Posterior cingulate gyrus (tissue), 11 donors: Measurements from ENCODE around the gene TICRR.
"Not testable (repeated sequence)": the region's sequence is repeated elsewhere in the genome, so short reads cannot be mapped to it uniquely, and the experiment has no call there.

Experiments used
- DNase-seq, 10 donors: peaks; one replicate each; pipeline versions ENCODE4 v3.0.0 to v3.0.0-alpha.2; 2020 to 2021; ENCODE audit warnings: mixed read lengths in 3 of 10
- intact Hi-C: fragments of 100-400 bp; cut with DNase I; formaldehyde crosslinking; loops from one replicate; pipeline ENCODE4 v1.15.1; 2023

The TICRR gene

GRCh38 chr15:89575146-89575655, at the start of gene TICRR:
Gene TICRR, plus strand, starts transcription at chr15:89575469. Its CDS starts 118 bp downstream, at chr15:89575587.
- intact Hi-C loops: no loop called here
- peak; percentile 81 to 98 (median 90) for DNase-seq

GRCh38 chr15:89526181-89526580, 49.1 kb upstream of the TICRR start:
- no peak for DNase-seq
- intact Hi-C loops: no loop called here

DNA sequence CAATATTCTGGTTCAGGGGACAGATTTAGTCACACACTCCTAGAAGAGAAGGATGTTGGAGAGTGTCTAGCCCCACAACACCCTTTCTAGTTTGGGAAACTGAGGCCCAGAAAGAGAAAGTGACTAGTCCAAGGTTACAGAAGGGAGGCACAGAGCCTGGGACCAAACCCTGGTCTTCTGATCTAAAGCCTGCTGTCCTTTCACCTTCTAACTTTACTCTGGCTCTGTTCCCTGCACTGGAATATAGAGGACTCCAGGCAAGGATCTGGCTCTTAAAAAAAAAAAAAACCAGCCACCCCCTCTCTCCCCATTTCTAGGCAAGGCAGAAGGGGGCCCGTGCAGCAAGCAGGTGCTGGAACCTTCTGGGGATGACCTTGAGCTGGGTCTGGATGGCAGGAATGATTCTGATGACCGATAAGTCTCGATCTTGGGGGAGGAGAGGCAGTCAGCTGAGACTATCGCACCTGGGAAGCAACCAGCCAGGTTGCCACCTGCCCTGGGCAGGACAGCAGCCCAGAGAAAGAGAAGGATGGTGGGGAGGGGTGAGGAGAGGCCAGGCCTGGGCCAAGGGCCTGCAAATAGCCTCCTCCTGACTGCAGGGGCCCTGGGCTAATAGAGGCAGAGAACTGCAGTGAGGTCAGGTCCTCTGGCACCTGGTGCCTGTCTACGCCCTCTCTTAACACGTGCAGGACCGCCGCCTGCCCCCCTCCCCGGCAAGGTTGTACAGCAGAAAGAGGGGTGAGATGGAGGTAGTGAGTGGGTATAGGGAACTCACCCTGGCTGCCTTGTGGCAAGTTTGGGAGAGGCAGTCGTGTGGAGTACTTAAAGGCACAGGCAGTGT, 48.4 kb upstream of the TICRR start:
- intact Hi-C loops: no loop called here
- no peak for DNase-seq

GRCh38 chr15:89528757-89529352, 46.4 kb upstream of the TICRR start:
- intact Hi-C loops: no loop called here
- DNase-seq: no peak

DNA sequence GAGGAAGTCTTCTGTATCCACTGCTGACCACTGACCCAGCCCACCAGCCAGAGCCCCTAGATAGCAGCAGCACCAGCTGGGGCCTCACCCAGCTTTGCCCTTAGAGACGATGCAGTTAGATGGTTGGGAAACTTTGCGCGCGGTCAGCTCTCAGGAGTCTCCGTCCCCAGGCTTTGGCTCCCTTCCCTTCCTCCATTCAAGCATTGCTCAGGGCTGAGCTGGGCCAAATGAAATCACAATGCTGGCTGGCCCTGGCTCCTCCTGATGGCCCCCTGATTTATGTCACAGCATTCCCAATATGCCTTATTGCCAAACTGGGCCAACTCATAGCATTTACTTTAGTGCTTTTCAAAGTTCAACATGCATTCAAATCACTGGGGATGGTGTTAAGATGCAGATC, 44.3 kb upstream of the TICRR start:
- DNase-seq: no peak
- intact Hi-C loops: no loop called here

DNA sequence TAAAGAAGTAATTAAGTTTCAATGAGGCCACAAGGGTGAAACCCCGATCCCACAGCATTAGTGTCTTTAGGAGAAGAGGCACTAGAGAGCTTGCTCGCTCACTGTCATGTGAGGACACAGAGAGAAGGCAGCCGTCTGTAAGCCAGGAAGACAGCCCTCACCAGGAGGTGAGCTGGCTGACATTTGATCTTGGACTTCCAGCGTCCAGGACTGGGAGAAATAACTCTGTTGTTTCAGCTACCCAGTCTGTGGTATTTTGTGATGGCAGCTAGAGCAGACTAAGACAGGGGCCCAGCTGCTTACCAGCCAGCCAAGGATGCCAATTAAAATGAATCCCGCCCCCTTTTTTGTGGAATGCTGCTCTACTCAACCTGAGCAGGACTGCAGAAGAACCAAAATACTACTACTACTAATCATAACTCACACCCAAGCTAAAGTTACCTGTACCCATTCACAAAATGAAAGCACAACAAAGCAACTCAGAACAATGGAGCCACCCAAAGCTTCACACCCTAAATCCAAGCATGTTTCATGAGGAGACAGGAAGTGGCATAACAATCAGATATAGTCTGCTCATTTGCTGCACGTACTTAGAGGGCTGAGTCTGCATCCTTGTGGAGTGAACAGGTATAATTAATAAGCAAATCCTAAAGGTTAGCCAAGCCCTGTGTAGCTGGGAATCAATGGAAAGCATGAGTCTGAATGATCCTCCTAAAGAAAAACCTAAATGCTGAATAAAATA, 43.3 kb upstream of the TICRR start:
- intact Hi-C loops: no loop called here

DNA sequence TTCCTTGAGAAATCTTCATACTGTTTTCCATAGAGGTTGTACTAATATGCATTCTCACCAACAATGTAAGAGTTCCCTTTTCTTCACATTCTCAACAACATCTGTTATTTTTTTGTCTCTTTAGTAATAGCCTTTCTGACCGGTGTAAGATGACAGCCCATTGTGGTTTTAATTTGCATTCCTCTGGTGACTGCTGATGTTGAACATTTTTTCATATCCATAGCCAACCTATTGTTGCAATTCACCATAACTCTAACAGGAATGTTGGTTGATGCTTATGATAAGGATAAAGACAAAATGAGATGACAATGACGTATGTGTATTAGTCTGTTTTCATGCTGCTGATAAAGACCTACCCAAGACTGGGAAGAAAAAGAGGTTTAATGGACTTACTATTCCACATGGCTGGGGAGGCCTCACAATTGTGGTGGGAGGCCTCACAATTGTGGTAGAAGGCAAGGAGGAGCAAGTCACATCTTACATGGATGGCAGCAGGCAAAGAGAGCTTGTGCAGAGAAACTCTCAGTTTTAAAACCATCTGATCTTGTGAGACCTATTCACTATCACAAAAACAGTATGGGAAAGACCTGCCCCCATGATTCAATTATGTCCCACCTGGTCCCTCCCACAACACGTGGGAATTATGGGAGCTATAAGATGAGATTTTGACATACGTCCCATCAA, 41.3 kb upstream of the TICRR start:
- DNase-seq: no peak

More for the DNA sequence above, 43.3 kb upstream of the TICRR start:
- no peak for DNase-seq

DNA sequence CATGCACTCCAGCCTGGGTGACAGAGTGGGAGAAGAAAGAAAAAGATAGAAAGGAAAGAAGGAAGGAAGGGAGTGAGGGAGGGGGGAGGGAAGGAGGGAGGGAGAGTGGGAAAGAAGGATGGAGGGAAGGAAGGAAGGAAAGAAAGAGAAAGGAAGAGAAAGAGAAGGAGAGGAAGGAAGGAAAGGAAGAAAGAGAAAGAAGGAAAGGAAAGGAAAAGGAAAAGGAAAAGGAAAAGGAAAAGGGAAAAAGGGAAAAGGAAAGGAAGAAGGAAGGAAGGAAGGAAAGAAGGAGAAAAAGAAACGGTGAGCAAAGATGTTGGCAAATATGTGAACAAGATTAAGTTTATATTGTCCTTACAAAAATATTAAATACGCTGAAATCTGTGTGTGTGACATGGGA, 36.2 kb upstream of the TICRR start:
- DNase-seq: no peak
- intact Hi-C loops: no loop called here

More for the DNA sequence above, 41.3 kb upstream of the TICRR start:
- intact Hi-C loops: no loop called here

DNA sequence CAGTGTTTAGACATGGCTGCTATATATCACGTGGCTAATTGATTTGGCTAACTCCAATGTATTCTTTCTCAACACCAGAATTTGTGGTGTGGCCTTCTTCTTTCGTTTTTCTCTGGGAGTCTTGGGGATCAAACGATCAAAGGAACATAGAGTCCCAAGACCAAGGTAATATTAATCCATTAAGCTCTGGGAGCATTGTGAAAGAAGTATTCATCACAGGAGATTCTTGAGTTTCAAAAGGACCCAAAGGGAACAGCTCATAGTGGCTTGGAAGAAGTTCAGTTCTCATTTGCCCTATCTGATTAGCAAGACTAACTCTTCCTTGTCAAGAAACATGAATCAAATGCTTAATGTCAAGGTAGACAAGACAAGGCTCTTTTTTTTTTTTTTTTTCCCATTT, 32.9 kb upstream of the TICRR start:
- intact Hi-C loops: no loop called here
- DNase-seq: no peak

- intact Hi-C loops: no loop called here
- DNase-seq: no peak
These were observed 31.9 kb upstream of the TICRR start for GRCh38 chr15:89543389-89543788.

DNA sequence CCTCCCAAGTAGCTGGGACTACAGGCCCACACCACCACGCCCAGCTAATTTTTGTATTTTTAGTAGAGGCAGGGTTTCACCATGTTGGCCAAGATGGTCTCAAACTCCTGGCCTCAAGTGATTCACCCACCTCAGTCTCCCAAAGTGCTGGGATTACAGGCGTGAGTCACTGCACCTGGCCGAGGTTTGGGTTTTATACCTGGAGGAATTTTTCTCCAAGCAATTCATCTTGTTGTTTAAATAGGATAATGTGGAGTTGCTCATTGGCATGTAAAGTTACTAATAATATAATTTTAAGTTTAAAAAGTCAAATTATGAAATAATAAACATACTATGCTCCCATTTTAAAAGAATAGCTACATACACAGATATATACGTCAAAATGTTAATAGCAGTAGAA, 26.1 kb upstream of the TICRR start:
- intact Hi-C loops, DNase-seq: not testable (repeated sequence)

DNA sequence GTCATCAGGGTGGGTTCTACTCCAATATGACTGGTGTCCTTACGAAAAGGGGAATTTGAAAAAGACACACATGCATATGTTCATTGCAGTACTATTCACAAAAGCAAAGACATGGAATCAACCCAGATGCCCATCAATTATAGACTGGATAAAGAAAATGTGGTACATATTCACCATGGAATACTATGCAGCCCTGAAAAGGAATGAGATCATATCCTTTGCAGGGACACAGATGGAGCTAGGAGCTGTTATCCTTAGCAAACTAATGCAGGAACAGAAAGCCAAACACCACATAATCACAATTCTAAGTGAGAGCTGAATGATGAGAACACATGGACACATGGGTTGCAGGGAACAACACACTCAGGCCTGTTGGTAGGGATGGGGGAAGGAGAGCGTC, 24.8 kb upstream of the TICRR start:
- intact Hi-C loops: loop anchor here (10.0 kb wide), 1 partner anchor 106 kb away; no protein-coding TSS in a partner anchor
- DNase-seq: no peak

GRCh38 chr15:89551550-89551949, 23.7 kb upstream of the TICRR start:
- intact Hi-C loops: loop anchor here (10.0 kb wide), 1 partner anchor 107 kb away; no protein-coding TSS in a partner anchor
- DNase-seq: no peak

GRCh38 chr15:89553632-89554031, 21.6 kb upstream of the TICRR start:
- intact Hi-C loops: loop anchor here (10.0 kb wide), 1 partner anchor 109 kb away; no protein-coding TSS in a partner anchor

GRCh38 chr15:89554247-89554646, 21.0 kb upstream of the TICRR start:
- intact Hi-C loops: loop anchor here (10.0 kb wide), 1 partner anchor 109 kb away; no protein-coding TSS in a partner anchor
- DNase-seq: no peak

More at GRCh38 chr15:89553632-89554031, 21.6 kb upstream of the TICRR start:
- DNase-seq: no peak

GRCh38 chr15:89555768-89556167, 19.5 kb upstream of the TICRR start:
- no peak for DNase-seq
- intact Hi-C loops: loop anchor here (2.0 to 10.0 kb wide), 2 partner anchors 111 to 197 kb away; no protein-coding TSS in a partner anchor

- intact Hi-C loops: loop anchor here (2.0 to 10.0 kb wide), 2 partner anchors 112 to 198 kb away; no protein-coding TSS in a partner anchor
- peak in 4 of 10 donors; percentile 37 to 55 (median 40) for DNase-seq
These were observed 18.6 kb upstream of the TICRR start for GRCh38 chr15:89556413-89557262.

DNA sequence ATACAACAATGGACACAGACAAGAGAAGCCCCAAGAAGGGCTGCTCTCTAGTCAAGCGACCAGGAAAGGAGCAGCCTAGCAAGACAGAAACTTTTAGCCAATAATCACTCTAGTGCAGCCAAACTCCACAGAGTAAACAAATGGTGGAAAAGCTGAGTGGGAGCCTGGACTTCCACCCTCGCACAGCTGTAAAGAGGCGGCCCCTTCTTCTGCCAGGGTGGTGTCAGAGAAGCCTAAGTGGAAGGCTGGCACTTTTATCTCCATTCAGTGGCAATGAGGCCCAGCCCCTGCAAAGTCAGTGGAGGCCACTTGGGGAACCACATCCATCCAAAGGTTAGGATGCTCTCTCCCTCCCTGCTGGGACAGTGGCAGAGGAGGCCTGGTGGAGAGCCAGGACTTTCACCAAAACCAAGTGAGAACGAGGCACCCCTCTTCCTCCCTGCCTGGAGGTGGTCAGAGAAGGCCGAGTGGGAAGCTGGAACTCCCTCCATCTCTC, 15.5 kb upstream of the TICRR start:
- intact Hi-C loops: loop anchor here (10.0 kb wide), 1 partner anchor 115 kb away; no protein-coding TSS in a partner anchor
- no peak for DNase-seq

DNA sequence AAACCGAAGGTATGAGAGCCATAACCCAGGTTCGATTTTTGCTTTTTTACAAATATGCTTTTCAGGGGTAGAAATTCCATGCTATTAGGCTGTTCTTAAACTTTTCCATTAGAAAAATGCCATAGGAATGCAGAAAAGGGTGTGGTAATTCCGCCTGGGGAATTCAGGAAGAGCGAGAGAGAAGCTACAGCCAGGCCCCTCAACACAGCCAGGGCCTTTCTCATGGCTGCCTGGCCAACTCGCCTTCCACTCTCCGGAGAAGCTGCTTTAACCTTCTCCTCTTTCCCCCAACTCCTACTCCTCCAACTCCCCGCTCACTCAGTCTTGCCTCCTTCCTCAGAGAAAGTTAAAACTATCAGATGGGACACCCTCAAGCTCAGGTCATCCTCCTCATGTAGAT, 9.1 kb upstream of the TICRR start:
- DNase-seq: no peak
- intact Hi-C loops: no loop called here
